Liver (tissue), 9 donors: ENCODE measurements around the gene GALR1. TPM values are rescaled to one million over a fixed set of nuclear protein-coding genes. Genes with fewer than 3 reads are reported as not detected.

Experiments
- DNase-seq: peaks from one replicate; pipeline ENCODE4 v3.0.0-alpha.2; 2017; ENCODE audit warnings: low spot score
- H3K27ac ChIP-seq, 2 donors: one replicate each; pipeline ENCODE4 v1.7.0; 2013; ENCODE audit warnings: inconsistent platforms in 2 of 2, low read length in 2 of 2, control low read depth in 1 of 2, low read depth in 1 of 2, mild to moderate bottlenecking in 1 of 2
- H3K27me3 ChIP-seq, 4 donors: one replicate each; pipeline versions ENCODE4 v1.6.1 to v1.7.0; 2013; ENCODE audit warnings: low read length in 3 of 4, inconsistent platforms in 1 of 4, mild to moderate bottlenecking in 1 of 4, moderate library complexity in 1 of 4; ENCODE audit not compliant: control insufficient read depth in 4 of 4, insufficient read depth in 4 of 4
- H3K36me3 ChIP-seq, 4 donors: one replicate each; pipeline versions ENCODE4 v1.6.1 to v1.7.0; 2013; ENCODE audit warnings: low read length in 3 of 4, mild to moderate bottlenecking in 3 of 4, low read depth in 1 of 4, moderate library complexity in 1 of 4; ENCODE audit not compliant: control insufficient read depth in 4 of 4, insufficient read depth in 3 of 4
- H3K4me1 ChIP-seq, 4 donors: one replicate each; pipeline versions ENCODE4 v1.6.1 to v1.7.0; 2013; ENCODE audit warnings: low read length in 3 of 4, mild to moderate bottlenecking in 3 of 4, moderate library complexity in 1 of 4; ENCODE audit not compliant: control insufficient read depth in 4 of 4, insufficient read depth in 4 of 4
- H3K4me3 ChIP-seq, 3 donors: one replicate each; pipeline versions ENCODE4 v1.6.1 to v1.7.0; 2013; ENCODE audit warnings: low read length in 3 of 3, control low read depth in 1 of 3, low read depth in 1 of 3, mild to moderate bottlenecking in 1 of 3
- H3K9ac ChIP-seq, 2 donors: one replicate each; pipeline ENCODE4 v1.7.0; 2013; ENCODE audit warnings: low read length in 2 of 2, mild to moderate bottlenecking in 2 of 2, moderate library complexity in 2 of 2, control low read depth in 1 of 2, low read depth in 1 of 2
- H3K9me3 ChIP-seq, 4 donors: one replicate each; pipeline versions ENCODE4 v1.6.1 to v1.7.0; 2013; ENCODE audit warnings: low read length in 3 of 4; ENCODE audit not compliant: control insufficient read depth in 4 of 4
- ATF3 ChIP-seq: IDR thresholded peaks from 2 replicates; pipeline ENCODE4 v1.6.1; 2016; ENCODE audit warnings: antibody characterized with exemption
- CTCF ChIP-seq: fragments of 150-350 bp; IDR thresholded peaks from 2 replicates; pipeline ENCODE4 v1.5.1; 2017; ENCODE audit warnings: improper control_type of control experiment, low read depth, low read length; ENCODE audit not compliant: missing input control
- EGR1 ChIP-seq, 2 donors: IDR thresholded peaks; 2 replicates each; pipeline ENCODE4 v1.6.1; 2016 to 2018; ENCODE audit warnings: antibody characterized with exemption in 2 of 2, low read depth in 2 of 2
- FOXA1 ChIP-seq: IDR thresholded peaks from 2 replicates; pipeline ENCODE4 v1.6.1; 2016; ENCODE audit warnings: antibody characterized with exemption
- FOXA2 ChIP-seq: IDR thresholded peaks from 2 replicates; pipeline ENCODE4 v1.6.1; 2016; ENCODE audit warnings: antibody characterized with exemption
- GABPA ChIP-seq, 2 donors: IDR thresholded peaks in 1 of 2; conservative IDR thresholded peaks in 1 of 2; 2 replicates each; pipeline ENCODE4 v1.6.1; 2016; ENCODE audit warnings: antibody characterized with exemption in 2 of 2, mild to moderate bottlenecking in 1 of 2, moderate library complexity in 1 of 2
- HNF4A ChIP-seq, 2 donors: conservative IDR thresholded peaks; 2 replicates each; pipeline ENCODE4 v1.6.1; 2016; ENCODE audit warnings: antibody characterized with exemption in 2 of 2, mild to moderate bottlenecking in 2 of 2
- HNF4G ChIP-seq: IDR thresholded peaks from 2 replicates; pipeline ENCODE4 v1.6.1; 2016; ENCODE audit warnings: antibody characterized with exemption
- JUND ChIP-seq, 2 donors: IDR thresholded peaks; 2 replicates each; pipeline ENCODE4 v1.6.1; 2016; ENCODE audit warnings: antibody characterized with exemption in 2 of 2
- MAX ChIP-seq: IDR thresholded peaks from 2 replicates; pipeline ENCODE4 v1.6.1; 2016; ENCODE audit warnings: antibody characterized with exemption
- NR2F2 ChIP-seq: IDR thresholded peaks from 2 replicates; pipeline ENCODE4 v1.6.1; 2016; ENCODE audit warnings: antibody characterized with exemption
- RAD21 ChIP-seq, 2 donors: IDR thresholded peaks; 2 replicates each; pipeline ENCODE4 v1.6.1; 2016; ENCODE audit warnings: antibody characterized with exemption in 2 of 2, mild to moderate bottlenecking in 2 of 2
- RXRA ChIP-seq, 2 donors: IDR thresholded peaks; 2 replicates each; pipeline ENCODE4 v1.6.1; 2017 to 2018; ENCODE audit warnings: antibody characterized with exemption in 2 of 2, mild to moderate bottlenecking in 1 of 2
- SP1 ChIP-seq: IDR thresholded peaks from 2 replicates; pipeline ENCODE4 v1.6.1; 2018; ENCODE audit warnings: antibody characterized with exemption, mild to moderate bottlenecking
- TAF1 ChIP-seq: conservative IDR thresholded peaks from 2 replicates; pipeline ENCODE4 v1.6.1; 2016; ENCODE audit warnings: antibody characterized with exemption, mild to moderate bottlenecking
- YY1 ChIP-seq: IDR thresholded peaks from 2 replicates; pipeline ENCODE4 v1.6.1; 2016; ENCODE audit warnings: antibody characterized with exemption, mild to moderate bottlenecking
- WGBS: extraction: QIAGEN DNeasy Blood & Tissue Kit; methylation state at CpG from one replicate; pipeline ENCODE4 v1.1.7; 2013; 5-methylcytosine and 5-hydroxymethylcytosine counted together
- polyA plus RNA-seq, 2 donors: library from polyadenylated mRNA; stranded (reverse) in 1 of 2; unstranded in 1 of 2; fragments of 200-250 nt in 1 of 2; fragments of >200 nt in 1 of 2; fragmentation: Nextera tagmentation in 1 of 2; extraction: Ambion mirVana in 1 of 2; gene quantifications; one replicate each; pipeline versions ENCODE4 v1.2.1 to v1.2.3, GENCODE V29; 2013 to 2015
- total RNA-seq, 2 donors: library from RNA; depleted of rRNA; stranded (reverse); fragments of >200 nt; gene quantifications; one replicate each; pipeline ENCODE4 v1.2.3, GENCODE V29; 2014
- TF ChIP-seq, protein P1 (sequence below): IDR thresholded peaks from 2 replicates; pipeline ENCODE4 v1.6.1; 2016; ENCODE audit warnings: antibody characterized with exemption, mild to moderate bottlenecking
- TF ChIP-seq, protein P2 (sequence below): IDR thresholded peaks from 2 replicates; pipeline ENCODE4 v1.6.1; 2016; ENCODE audit warnings: antibody characterized with exemption
- donor health status: healthy.
- donor health status: healthy.
- donor health status: healthy.
- donor health status: healthy.
- donor health status: healthy.

Gene GALR1
- total and polyA plus RNA-seq, 4 donors = not detected

- Histone ChIP-seq H3K9me3 (no peaks in the 10 kb centered on the region), H3K27me3 (no peaks in the 10 kb centered on the region), H3K9ac (no peak overlapping the region), H3K36me3 (no peaks in the 10 kb centered on the region), H3K27ac (no peak overlapping the region), H3K4me1 (no peaks in the 10 kb centered on the region), H3K4me3 (no peak overlapping the region)
- TF ChIP-seq, protein P1, sequence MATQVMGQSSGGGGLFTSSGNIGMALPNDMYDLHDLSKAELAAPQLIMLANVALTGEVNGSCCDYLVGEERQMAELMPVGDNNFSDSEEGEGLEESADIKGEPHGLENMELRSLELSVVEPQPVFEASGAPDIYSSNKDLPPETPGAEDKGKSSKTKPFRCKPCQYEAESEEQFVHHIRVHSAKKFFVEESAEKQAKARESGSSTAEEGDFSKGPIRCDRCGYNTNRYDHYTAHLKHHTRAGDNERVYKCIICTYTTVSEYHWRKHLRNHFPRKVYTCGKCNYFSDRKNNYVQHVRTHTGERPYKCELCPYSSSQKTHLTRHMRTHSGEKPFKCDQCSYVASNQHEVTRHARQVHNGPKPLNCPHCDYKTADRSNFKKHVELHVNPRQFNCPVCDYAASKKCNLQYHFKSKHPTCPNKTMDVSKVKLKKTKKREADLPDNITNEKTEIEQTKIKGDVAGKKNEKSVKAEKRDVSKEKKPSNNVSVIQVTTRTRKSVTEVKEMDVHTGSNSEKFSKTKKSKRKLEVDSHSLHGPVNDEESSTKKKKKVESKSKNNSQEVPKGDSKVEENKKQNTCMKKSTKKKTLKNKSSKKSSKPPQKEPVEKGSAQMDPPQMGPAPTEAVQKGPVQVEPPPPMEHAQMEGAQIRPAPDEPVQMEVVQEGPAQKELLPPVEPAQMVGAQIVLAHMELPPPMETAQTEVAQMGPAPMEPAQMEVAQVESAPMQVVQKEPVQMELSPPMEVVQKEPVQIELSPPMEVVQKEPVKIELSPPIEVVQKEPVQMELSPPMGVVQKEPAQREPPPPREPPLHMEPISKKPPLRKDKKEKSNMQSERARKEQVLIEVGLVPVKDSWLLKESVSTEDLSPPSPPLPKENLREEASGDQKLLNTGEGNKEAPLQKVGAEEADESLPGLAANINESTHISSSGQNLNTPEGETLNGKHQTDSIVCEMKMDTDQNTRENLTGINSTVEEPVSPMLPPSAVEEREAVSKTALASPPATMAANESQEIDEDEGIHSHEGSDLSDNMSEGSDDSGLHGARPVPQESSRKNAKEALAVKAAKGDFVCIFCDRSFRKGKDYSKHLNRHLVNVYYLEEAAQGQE = no peak
- no peak for TF ChIP-seq JUND (IDR thresholded peaks at IDR 0.05)
- no peak for TF ChIP-seq FOXA2
- TF ChIP-seq CTCF = no peak
- TF ChIP-seq RXRA (IDR thresholded peaks at IDR 0.05) = no peak
- TF ChIP-seq EGR1 (IDR thresholded peaks at IDR 0.05; ENCODE audit: low read depth in 2 of 2) = no peak
- TF ChIP-seq FOXA1 = no peak
- no peak for TF ChIP-seq MAX
- TF ChIP-seq SP1 = no peak
- TF ChIP-seq RAD21 (IDR thresholded peaks at IDR 0.05) = no peak
- TF ChIP-seq HNF4A (conservative IDR thresholded peaks at IDR 0.05) = no peak
- no peak for DNase-seq
- WGBS = 69% methylated on average over 7 of the region's 7 CpGs
These were observed 50.9 kb downstream of the GALR1 start for GRCh38 chr18:77300579-77300978.

DNA sequence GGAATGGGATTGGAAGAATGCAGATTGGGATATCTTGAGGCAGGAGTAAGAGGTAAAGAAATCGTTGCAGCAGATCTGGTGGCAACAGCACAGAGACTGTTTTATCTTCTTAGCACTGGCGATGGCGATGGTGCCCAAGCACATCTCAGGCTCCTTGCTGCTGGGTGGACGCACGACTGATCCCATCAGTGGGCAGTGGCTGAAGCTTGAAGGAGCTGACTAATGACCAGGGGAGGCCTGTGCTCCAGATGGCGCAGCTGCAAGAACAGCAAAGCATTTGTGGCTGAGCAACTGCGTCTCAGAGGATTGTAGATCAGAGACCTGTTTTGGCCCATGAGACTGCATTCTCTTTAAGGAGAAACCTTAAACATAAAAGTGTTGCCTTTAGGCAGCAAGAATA is 54.6 kb downstream of the GALR1 start:
- Histone ChIP-seq H3K4me1 (no peaks in the 10 kb centered on the region), H3K27me3 (peaks cover 0 to 4% (median 0%) of the 10 kb centered on the region in 4 donors), H3K36me3 (no peaks in the 10 kb centered on the region), H3K9me3 (no peaks in the 10 kb centered on the region), H3K4me3 (no peak overlapping the region), H3K27ac (no peak overlapping the region), H3K9ac (no peak overlapping the region)
- DNase-seq = no peak
- WGBS = 85% methylated on average over 7 of the region's 7 CpGs
- TF ChIP-seq CTCF (no peak), MAX (no peak), RXRA (IDR thresholded peaks at IDR 0.05) (no peak), RAD21 (IDR thresholded peaks at IDR 0.05) (no peak), FOXA2 (no peak), HNF4A (conservative IDR thresholded peaks at IDR 0.05) (no peak), GABPA (IDR thresholded peaks at IDR 0.05 in 1 of 2, conservative IDR thresholded peaks at IDR 0.05 in 1 of 2) (no peak), FOXA1 (no peak), JUND (IDR thresholded peaks at IDR 0.05) (no peak), YY1 (no peak), HNF4G (no peak), TAF1 (no peak), NR2F2 (no peak), ATF3 (no peak), SP1 (no peak)
- TF ChIP-seq, protein P1 = no peak
- TF ChIP-seq, protein P2, sequence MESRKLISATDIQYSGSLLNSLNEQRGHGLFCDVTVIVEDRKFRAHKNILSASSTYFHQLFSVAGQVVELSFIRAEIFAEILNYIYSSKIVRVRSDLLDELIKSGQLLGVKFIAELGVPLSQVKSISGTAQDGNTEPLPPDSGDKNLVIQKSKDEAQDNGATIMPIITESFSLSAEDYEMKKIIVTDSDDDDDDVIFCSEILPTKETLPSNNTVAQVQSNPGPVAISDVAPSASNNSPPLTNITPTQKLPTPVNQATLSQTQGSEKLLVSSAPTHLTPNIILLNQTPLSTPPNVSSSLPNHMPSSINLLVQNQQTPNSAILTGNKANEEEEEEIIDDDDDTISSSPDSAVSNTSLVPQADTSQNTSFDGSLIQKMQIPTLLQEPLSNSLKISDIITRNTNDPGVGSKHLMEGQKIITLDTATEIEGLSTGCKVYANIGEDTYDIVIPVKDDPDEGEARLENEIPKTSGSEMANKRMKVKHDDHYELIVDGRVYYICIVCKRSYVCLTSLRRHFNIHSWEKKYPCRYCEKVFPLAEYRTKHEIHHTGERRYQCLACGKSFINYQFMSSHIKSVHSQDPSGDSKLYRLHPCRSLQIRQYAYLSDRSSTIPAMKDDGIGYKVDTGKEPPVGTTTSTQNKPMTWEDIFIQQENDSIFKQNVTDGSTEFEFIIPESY = no peak
